OCI-LY1 (cell line): ENCODE data around the gene MCUB.

Source experiments
- H2AFZ ChIP-seq: fragments of 200-600 bp; sonication (generic), shearing (Covaris generic); 2 replicates; pipeline ENCODE4 v1.6.0; 2014; ENCODE audit warnings: antibody characterized with exemption, mild to moderate bottlenecking, low read length
- H3F3A ChIP-seq: fragments of 200-600 bp; sonication (generic), shearing (Covaris generic); 2 replicates; pipeline ENCODE4 v1.6.0; 2014; ENCODE audit warnings: mild to moderate bottlenecking, antibody characterized with exemption, low read length, moderate library complexity; ENCODE audit not compliant: insufficient read depth
- H3K27ac ChIP-seq: fragments of 200-600 bp; sonication (generic); 2 replicates; pipeline ENCODE4 v1.5.1; 2014; ENCODE audit warnings: low read length, mixed run types, mild to moderate bottlenecking, low read depth; ENCODE audit not compliant: poor library complexity, severe bottlenecking
- H3K27me3 ChIP-seq: fragments of 200-600 bp; sonication (generic); 2 replicates; pipeline ENCODE4 v1.6.0; 2014; ENCODE audit warnings: antibody characterized with exemption, mild to moderate bottlenecking, low read length, moderate library complexity; ENCODE audit not compliant: insufficient read depth
- H3K36me3 ChIP-seq: fragments of 200-600 bp; sonication (generic); 2 replicates; pipeline ENCODE4 v1.6.1; 2014; ENCODE audit warnings: mild to moderate bottlenecking, antibody characterized with exemption, low read length, moderate library complexity, mixed read lengths; ENCODE audit not compliant: insufficient read depth
- H3K4me1 ChIP-seq: fragments of 200-600 bp; sonication (generic); 2 replicates; pipeline ENCODE4 v1.5.1; 2014; ENCODE audit warnings: mild to moderate bottlenecking, low read length, moderate library complexity; ENCODE audit not compliant: insufficient read depth, severe bottlenecking
- H3K4me2 ChIP-seq: fragments of 200-600 bp; sonication (generic), shearing (Covaris generic); 2 replicates; pipeline ENCODE4 v1.6.1; 2014; ENCODE audit warnings: low read length
- H3K4me3 ChIP-seq: fragments of 200-600 bp; sonication (generic); 2 replicates; pipeline ENCODE4 v1.5.1; 2014; ENCODE audit warnings: low read length, low read depth, mild to moderate bottlenecking, mixed read lengths; ENCODE audit not compliant: poor library complexity, severe bottlenecking
- H3K79me2 ChIP-seq: fragments of 200-600 bp; shearing (Covaris generic); 2 replicates; pipeline ENCODE4 v1.6.1; 2016; ENCODE audit warnings: mixed run types, low read length, mixed read lengths; ENCODE audit not compliant: insufficient read depth
- H3K9ac ChIP-seq: fragments of 200-600 bp; sonication (generic), shearing (Covaris generic); 2 replicates; pipeline ENCODE4 v1.6.1; 2014; ENCODE audit warnings: mild to moderate bottlenecking, low read length, mixed read lengths
- H3K9me2 ChIP-seq: fragments of 200-600 bp; sonication (generic), shearing (Covaris generic); 2 replicates; pipeline ENCODE4 v1.6.1; 2014; ENCODE audit warnings: low read depth, mild to moderate bottlenecking, low read length, mixed read lengths
- H3K9me3 ChIP-seq: fragments of 200-600 bp; shearing (Covaris generic); 2 replicates; pipeline ENCODE4 v1.6.1; 2014; ENCODE audit warnings: low read length, mixed read lengths
- H4K20me1 ChIP-seq: fragments of 200-600 bp; sonication (generic), shearing (Covaris generic); 2 replicates; pipeline ENCODE4 v1.6.0; 2016; ENCODE audit warnings: mild to moderate bottlenecking, low read length; ENCODE audit not compliant: insufficient read depth
- EZH2 ChIP-seq: fragments of 200-600 bp; sonication (generic), shearing (Covaris generic); IDR thresholded peaks from 2 replicates; pipeline ENCODE4 v1.8.0; 2017; ENCODE audit warnings: borderline replicate concordance, mixed run types, mild to moderate bottlenecking, antibody characterized with exemption, low read length, moderate library complexity, mixed read lengths
- TF ChIP-seq, protein P1 (sequence below): fragments of 200-600 bp; sonication (generic), shearing (Covaris generic); IDR thresholded peaks from 2 replicates; pipeline ENCODE4 v1.5.1; 2017; ENCODE audit warnings: mild to moderate bottlenecking, antibody characterized with exemption, low read length, moderate library complexity, mixed read lengths

MCUB gene

DNA sequence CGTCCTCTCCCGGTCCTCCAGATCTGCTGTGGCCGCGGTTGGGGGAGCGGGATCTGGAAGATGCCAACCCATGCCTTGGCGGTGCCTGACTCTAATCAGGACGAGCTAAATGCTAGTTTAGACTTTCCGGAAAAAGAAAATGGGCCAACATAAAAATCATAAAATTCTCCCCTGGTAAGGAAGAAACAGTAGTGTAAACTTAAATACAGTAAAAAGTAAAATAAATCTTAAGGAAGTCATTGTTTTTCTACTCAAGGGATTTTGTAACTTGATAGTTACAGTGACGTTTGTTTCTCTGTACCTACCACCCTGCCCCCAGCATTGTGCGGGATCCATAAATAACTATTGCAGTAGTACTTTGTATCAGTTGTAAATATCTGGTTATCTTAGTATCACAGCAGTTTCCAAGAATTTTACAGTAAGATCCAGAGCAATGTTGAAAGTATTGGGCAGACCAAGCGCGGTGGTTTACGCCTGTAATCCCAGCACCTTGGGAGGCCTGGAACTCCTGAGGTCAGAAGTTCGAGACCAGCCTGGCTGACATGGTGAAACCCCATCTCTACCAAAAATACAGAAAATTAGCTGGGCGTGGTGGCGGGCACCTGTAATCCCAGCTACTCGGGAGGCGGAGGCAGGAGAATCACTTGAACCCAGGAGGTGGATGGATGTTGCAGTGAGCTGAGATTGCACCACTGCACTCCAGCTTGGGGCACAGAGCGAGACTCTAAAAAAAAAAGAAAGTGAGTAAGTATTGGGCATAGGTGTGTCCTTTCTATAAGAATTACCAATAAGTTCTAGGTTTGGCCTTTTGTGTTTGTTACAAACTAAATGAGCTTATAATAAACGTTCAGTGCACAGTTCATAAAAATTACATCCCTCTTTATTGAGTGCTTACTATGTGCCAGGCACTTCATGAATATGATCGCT, 170.8 kb downstream of the MCUB start:
- Histone ChIP-seq H3K9me2 (no peaks in the 10 kb centered on the region), H2AFZ (peak overlapping the region; percentile 98), H3K4me3 (peak overlapping the region; percentile 91), H3K9ac (peak overlapping the region; percentile 92), H3K4me1 (peaks cover 22% of the 10 kb centered on the region), H3K79me2 (peaks cover 25% of the 10 kb centered on the region), H3K27me3 (no peaks in the 10 kb centered on the region), H3K36me3 (peaks cover 9% of the 10 kb centered on the region; the same call in 1 of the 2 replicates), H3K4me2 (peak overlapping the region; percentile 99), H3F3A (no peaks in the 10 kb centered on the region), H3K9me3 (no peaks in the 10 kb centered on the region), H3K27ac (no peak overlapping the region), H4K20me1 (no peaks in the 10 kb centered on the region)
- TF ChIP-seq, protein P1, sequence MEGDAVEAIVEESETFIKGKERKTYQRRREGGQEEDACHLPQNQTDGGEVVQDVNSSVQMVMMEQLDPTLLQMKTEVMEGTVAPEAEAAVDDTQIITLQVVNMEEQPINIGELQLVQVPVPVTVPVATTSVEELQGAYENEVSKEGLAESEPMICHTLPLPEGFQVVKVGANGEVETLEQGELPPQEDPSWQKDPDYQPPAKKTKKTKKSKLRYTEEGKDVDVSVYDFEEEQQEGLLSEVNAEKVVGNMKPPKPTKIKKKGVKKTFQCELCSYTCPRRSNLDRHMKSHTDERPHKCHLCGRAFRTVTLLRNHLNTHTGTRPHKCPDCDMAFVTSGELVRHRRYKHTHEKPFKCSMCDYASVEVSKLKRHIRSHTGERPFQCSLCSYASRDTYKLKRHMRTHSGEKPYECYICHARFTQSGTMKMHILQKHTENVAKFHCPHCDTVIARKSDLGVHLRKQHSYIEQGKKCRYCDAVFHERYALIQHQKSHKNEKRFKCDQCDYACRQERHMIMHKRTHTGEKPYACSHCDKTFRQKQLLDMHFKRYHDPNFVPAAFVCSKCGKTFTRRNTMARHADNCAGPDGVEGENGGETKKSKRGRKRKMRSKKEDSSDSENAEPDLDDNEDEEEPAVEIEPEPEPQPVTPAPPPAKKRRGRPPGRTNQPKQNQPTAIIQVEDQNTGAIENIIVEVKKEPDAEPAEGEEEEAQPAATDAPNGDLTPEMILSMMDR = no peak
- no peak for TF ChIP-seq EZH2

DNA sequence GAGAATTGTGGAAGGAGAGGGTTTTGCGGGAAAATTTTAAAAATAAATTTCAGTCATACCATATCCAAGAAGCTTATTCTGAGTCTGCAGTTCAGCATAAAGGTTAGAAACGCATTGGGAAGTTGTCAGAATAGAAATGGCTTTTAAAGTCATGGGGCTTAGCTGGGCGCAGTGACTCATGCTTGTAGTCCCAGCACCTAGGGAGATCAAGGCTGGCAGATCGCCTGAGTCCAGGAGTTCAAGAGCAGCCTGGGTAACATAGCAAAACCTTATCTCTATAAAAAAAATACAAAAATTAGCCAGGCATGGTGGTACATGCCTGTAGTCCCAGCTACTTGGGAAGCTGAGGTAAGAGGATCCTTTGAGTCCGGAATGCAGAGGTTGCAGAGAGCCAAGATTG, 173.7 kb downstream of the MCUB start:
- no peak overlapping the region for H3K4me3 ChIP-seq
- H3K27ac ChIP-seq = no peak overlapping the region
- H2AFZ ChIP-seq = no peak overlapping the region
- no peak overlapping the region for H3K9ac ChIP-seq
- H3K4me1 ChIP-seq = peaks cover 9% of the 10 kb centered on the region
- TF ChIP-seq, protein P1 = no peak
- no peak for TF ChIP-seq EZH2
- no peaks in the 10 kb centered on the region for H3K9me2 ChIP-seq
- H3F3A ChIP-seq = no peaks in the 10 kb centered on the region
- no peaks in the 10 kb centered on the region for H3K36me3 ChIP-seq
- no peak overlapping the region for H3K4me2 ChIP-seq
- H3K79me2 ChIP-seq = peaks cover 8% of the 10 kb centered on the region
- H3K9me3 ChIP-seq = no peaks in the 10 kb centered on the region
- no peaks in the 10 kb centered on the region for H4K20me1 ChIP-seq
- no peaks in the 10 kb centered on the region for H3K27me3 ChIP-seq

GRCh38 chr4:109735566-109736365, 175.7 kb downstream of the MCUB start:
- Histone ChIP-seq H3K4me2 (no peak overlapping the region), H2AFZ (no peak overlapping the region), H3K27me3 (no peaks in the 10 kb centered on the region)

More at GRCh38 chr4:109735566-109736365, 175.7 kb downstream of the MCUB start:
- H3K79me2 ChIP-seq = no peaks in the 10 kb centered on the region
- H3K4me3 ChIP-seq = no peak overlapping the region
- no peaks in the 10 kb centered on the region for H3F3A ChIP-seq
- H3K27ac ChIP-seq = no peak overlapping the region
- no peaks in the 10 kb centered on the region for H3K4me1 ChIP-seq
- H3K36me3 ChIP-seq = no peaks in the 10 kb centered on the region
- H4K20me1 ChIP-seq = no peaks in the 10 kb centered on the region
- no peak overlapping the region for H3K9ac ChIP-seq
- H3K9me3 ChIP-seq = no peaks in the 10 kb centered on the region
- no peaks in the 10 kb centered on the region for H3K9me2 ChIP-seq
- TF ChIP-seq, protein P1 = no peak
- no peak for TF ChIP-seq EZH2
